Endodermal cell (in vitro differentiated cells): ENCODE measurements around the gene STK4. TPM values are rescaled to one million over a fixed set of nuclear protein-coding genes. Genes with fewer than 3 reads are reported as not detected.

Experiments
- DNase-seq: peaks from one replicate; pipeline ENCODE4 v3.0.0-alpha.2; 2017
- H3K27ac ChIP-seq: 2 replicates; pipeline ENCODE4 v1.5.1; 2013; ENCODE audit warnings: mild to moderate bottlenecking, low read depth, low read length, moderate library complexity
- H3K27me3 ChIP-seq: 2 replicates; pipeline ENCODE4 v1.6.1; 2013; ENCODE audit warnings: mild to moderate bottlenecking, low read length, moderate library complexity; ENCODE audit not compliant: insufficient read depth, control insufficient read depth, poor library complexity, severe bottlenecking
- H3K36me3 ChIP-seq: 2 replicates; pipeline ENCODE4 v1.7.0; 2013; ENCODE audit warnings: mild to moderate bottlenecking, low read length, moderate library complexity; ENCODE audit not compliant: control insufficient read depth, insufficient read depth
- H3K4me1 ChIP-seq: one replicate; pipeline ENCODE4 v1.7.0; 2013; ENCODE audit warnings: low read length; ENCODE audit not compliant: control insufficient read depth, insufficient read depth
- H3K4me3 ChIP-seq: 2 replicates; pipeline ENCODE4 v1.5.1; 2013; ENCODE audit warnings: mild to moderate bottlenecking, low read length, moderate library complexity
- H3K9ac ChIP-seq: 2 replicates; pipeline ENCODE4 v1.6.1; 2013; ENCODE audit warnings: mild to moderate bottlenecking, low read length, moderate library complexity; ENCODE audit not compliant: poor library complexity, severe bottlenecking; ENCODE audit errors: extremely low read depth
- H3K9me3 ChIP-seq: 2 replicates; pipeline ENCODE4 v1.6.1; 2013; ENCODE audit warnings: mild to moderate bottlenecking, low read length, moderate library complexity; ENCODE audit not compliant: control insufficient read depth
- H3K27ac Mint-ChIP-seq: 2 replicates; pipeline ENCODE4 v1.8.0; 2020; ENCODE audit warnings: mixed read lengths
- H3K27me3 Mint-ChIP-seq: 2 replicates; pipeline ENCODE4 v1.8.0; 2021; ENCODE audit warnings: mild to moderate bottlenecking, mixed read lengths; ENCODE audit not compliant: insufficient read depth
- H3K36me3 Mint-ChIP-seq: 2 replicates; pipeline ENCODE4 v1.8.0; 2020; ENCODE audit warnings: low read depth, mixed read lengths
- H3K4me1 Mint-ChIP-seq: 2 replicates; pipeline ENCODE4 v1.8.0; 2020; ENCODE audit warnings: mixed read lengths
- H3K4me3 Mint-ChIP-seq: 2 replicates; pipeline ENCODE4 v1.8.0; 2020; ENCODE audit warnings: mild to moderate bottlenecking, moderate library complexity, mixed read lengths
- H3K9me3 Mint-ChIP-seq: 2 replicates; pipeline ENCODE4 v1.8.0; 2020; ENCODE audit warnings: mild to moderate bottlenecking, mixed read lengths
- WGBS, 2 experiments: methylation state at CpG; one replicate each; pipeline versions ENCODE4 v1.1.5 to v1.1.7; 2013; ENCODE audit warnings: missing lambda C conversion rate in 2 of 2, mixed read lengths in 1 of 2; ENCODE audit not compliant: insufficient coverage in 1 of 2, insufficient read length in 1 of 2; 5-methylcytosine and 5-hydroxymethylcytosine counted together
- total RNA-seq, 2 donors: library from RNA; stranded (reverse); fragmentation: NEBNext Ultra II Directional in 1 of 2; extraction: Animal tissue kit (Norgen Biotek cat#: 25700) in 1 of 2; gene quantifications; 2 replicates in 1 of 2; 3 replicates in 1 of 2; pipeline ENCODE4 v1.2.1, GENCODE V29; 2021
- TF ChIP-seq, protein P1 (sequence below): fragments of 200-600 bp; sonication (generic); conservative IDR thresholded peaks from 2 replicates; pipeline ENCODE4 v1.5.0; 2021; ENCODE audit warnings: antibody characterized with exemption, mild to moderate bottlenecking

The STK4 gene
- total RNA-seq, 2 donors from 2014 or later = 29.2 to 33.1 TPM

DNA sequence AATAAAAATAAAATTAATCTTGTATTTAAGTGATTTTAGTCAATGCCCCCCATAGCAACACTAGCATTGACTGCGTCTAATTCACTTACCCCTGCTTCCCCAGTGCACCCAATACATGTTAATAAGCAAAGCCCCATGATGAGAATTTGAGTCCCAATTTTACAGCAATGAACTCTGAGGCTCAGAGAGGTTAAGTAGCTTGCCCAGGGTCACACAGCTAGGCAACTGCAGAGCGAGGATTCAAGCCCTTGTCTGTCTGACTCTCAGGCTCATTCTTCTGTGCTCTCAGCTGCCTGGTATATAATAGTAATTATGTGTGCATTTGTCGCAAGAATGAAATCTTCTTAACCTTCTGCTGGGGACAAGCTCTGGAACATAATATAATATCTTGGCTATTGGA is 48.0 kb upstream of the STK4 start:
- no peaks in the 10 kb centered on the region for H3K9me3 Mint-ChIP-seq
- H3K36me3 ChIP-seq = peaks cover 62% of the 10 kb centered on the region
- H3K27me3 Mint-ChIP-seq = no peaks in the 10 kb centered on the region
- H3K4me1 ChIP-seq = no peaks in the 10 kb centered on the region
- no peaks in the 10 kb centered on the region for H3K4me1 Mint-ChIP-seq
- TF ChIP-seq, protein P1, sequence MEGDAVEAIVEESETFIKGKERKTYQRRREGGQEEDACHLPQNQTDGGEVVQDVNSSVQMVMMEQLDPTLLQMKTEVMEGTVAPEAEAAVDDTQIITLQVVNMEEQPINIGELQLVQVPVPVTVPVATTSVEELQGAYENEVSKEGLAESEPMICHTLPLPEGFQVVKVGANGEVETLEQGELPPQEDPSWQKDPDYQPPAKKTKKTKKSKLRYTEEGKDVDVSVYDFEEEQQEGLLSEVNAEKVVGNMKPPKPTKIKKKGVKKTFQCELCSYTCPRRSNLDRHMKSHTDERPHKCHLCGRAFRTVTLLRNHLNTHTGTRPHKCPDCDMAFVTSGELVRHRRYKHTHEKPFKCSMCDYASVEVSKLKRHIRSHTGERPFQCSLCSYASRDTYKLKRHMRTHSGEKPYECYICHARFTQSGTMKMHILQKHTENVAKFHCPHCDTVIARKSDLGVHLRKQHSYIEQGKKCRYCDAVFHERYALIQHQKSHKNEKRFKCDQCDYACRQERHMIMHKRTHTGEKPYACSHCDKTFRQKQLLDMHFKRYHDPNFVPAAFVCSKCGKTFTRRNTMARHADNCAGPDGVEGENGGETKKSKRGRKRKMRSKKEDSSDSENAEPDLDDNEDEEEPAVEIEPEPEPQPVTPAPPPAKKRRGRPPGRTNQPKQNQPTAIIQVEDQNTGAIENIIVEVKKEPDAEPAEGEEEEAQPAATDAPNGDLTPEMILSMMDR = no peak
- no peak overlapping the region for H3K9ac ChIP-seq
- no peak for DNase-seq
- H3K27ac ChIP-seq = no peak overlapping the region
- 94 to 96% methylated on average over 3 of the region's 3 CpGs for WGBS, 2 experiments
- no peaks in the 10 kb centered on the region for H3K27me3 ChIP-seq
- H3K27ac Mint-ChIP-seq = no peak overlapping the region
- H3K36me3 Mint-ChIP-seq = peaks cover 71% of the 10 kb centered on the region
- no peak overlapping the region for H3K4me3 Mint-ChIP-seq
- no peak overlapping the region for H3K4me3 ChIP-seq
- H3K9me3 ChIP-seq = no peaks in the 10 kb centered on the region

DNA sequence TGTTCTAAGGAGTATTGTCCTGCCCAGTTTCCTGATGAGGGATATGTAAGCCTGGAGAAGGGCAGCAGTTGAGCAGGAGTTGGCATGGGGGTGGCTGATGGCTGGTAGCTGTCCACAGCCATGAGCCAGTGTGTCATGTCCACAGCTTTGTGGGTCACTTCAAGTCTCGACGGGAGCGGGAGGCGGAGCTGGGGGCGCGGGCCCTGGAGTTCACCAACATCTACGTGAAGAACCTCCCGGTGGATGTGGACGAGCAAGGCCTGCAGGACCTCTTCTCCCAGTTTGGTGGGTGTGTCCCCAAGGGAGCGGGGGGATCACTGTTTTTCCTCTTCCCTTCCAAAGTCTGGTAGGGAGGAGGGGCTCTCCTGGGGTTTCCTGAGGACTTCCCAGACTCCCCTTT is 47.6 kb upstream of the STK4 start:
- Mint-ChIP-seq H3K9me3 (no peaks in the 10 kb centered on the region), H3K4me1 (no peaks in the 10 kb centered on the region), H3K36me3 (peaks cover 69% of the 10 kb centered on the region), H3K4me3 (no peak overlapping the region), H3K27ac (no peak overlapping the region), H3K27me3 (no peaks in the 10 kb centered on the region)
- Histone ChIP-seq H3K4me3 (no peak overlapping the region), H3K36me3 (peaks cover 60% of the 10 kb centered on the region), H3K9me3 (no peaks in the 10 kb centered on the region), H3K4me1 (no peaks in the 10 kb centered on the region), H3K27me3 (no peaks in the 10 kb centered on the region), H3K9ac (no peak overlapping the region), H3K27ac (no peak overlapping the region)
- TF ChIP-seq, protein P1 = no peak
- 93 to 94% methylated on average over 10 of the region's 10 CpGs for WGBS, 2 experiments
- DNase-seq = no peak

DNA sequence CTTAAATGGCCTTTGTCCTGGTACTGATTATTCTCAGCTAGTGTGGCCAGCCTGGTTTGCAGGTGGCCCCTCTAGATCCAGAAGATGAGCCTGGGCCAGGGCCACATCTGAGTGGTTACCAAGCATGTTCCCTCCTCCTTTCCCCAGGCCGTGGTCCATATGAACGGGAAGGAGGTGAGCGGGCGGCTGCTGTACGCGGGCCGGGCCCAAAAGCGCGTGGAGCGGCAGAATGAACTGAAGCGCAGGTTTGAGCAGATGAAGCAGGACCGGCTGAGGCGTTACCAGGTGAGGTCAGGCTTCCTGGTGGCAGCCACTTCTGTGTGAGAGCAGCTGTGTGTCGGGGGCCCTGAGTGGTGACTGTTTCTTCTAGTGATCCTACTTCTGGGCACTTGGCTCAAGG is 44.9 kb upstream of the STK4 start:
- Histone ChIP-seq H3K4me3 (no peak overlapping the region), H3K4me1 (no peaks in the 10 kb centered on the region), H3K36me3 (peaks cover 60% of the 10 kb centered on the region), H3K9ac (no peak overlapping the region), H3K27ac (no peak overlapping the region), H3K9me3 (no peaks in the 10 kb centered on the region), H3K27me3 (no peaks in the 10 kb centered on the region)
- TF ChIP-seq, protein P1 = no peak
- Mint-ChIP-seq H3K27ac (no peak overlapping the region), H3K9me3 (no peaks in the 10 kb centered on the region), H3K4me1 (no peaks in the 10 kb centered on the region), H3K4me3 (no peak overlapping the region), H3K27me3 (no peaks in the 10 kb centered on the region), H3K36me3 (peaks cover 63% of the 10 kb centered on the region)
- DNase-seq = no peak
- WGBS, 2 experiments = 97 to 99% methylated on average over 11 to 14 of the region's 14 CpGs
